ENCODE data around the gene CCDC188. TPM values are rescaled to one million over a fixed set of nuclear protein-coding genes. Genes with fewer than 3 reads are reported as not detected.

The CCDC188 gene
- total and polyA plus RNA-seq, 2 of the 4 experiments (the other 2 are of a cell fraction): 0.10 TPM; not detected in 1

DNA sequence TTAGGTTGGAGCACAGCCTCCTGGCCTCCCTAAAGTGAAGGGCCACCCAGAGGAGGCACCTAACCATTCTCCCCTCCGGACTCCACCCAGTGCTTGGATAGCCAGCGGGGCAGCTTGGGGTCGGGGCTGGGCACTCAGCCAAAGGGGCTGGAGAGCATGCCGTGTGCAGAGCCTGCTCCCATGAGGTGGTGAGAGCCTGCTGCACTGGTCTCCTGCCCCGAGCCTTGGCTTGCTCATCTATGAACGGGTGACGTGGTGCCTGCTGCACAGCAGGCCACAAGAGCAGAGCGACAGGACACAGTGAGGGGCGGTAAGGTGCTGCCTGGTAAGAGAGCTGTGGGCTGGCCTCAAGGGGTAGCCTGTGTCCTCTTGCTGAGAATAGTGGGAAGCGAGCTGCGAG is 14.0 kb upstream of the CCDC188 start:
- H3K27ac ChIP-seq (ENCODE audit: insufficient read depth, low read length): no peak overlapping the region
- no peak overlapping the region for H2AFZ ChIP-seq (replicated peaks; ENCODE audit: low read length, poor library complexity)
- in situ Hi-C loops (cut with MboI; ENCODE audit: low sequenced_read_pairs) (no loop called here), dilution Hi-C loops (cut with HindIII; ENCODE audit: low sequenced_read_pairs, unreplicated experiment) (no loop called here), intact Hi-C loops (cut with micrococcal nuclease) (no loop called here)
- H4K91ac ChIP-seq (ENCODE audit: insufficient read depth, low read depth, low read length): no peak overlapping the region
- CTCF ChIA-PET: no interaction called here
- H3K4me2 ChIP-seq (ENCODE audit: low read depth, low read length): no peak overlapping the region
- POLR2A ChIA-PET (ENCODE audit: unreplicated experiment): no interaction called here
- H3K56ac ChIP-seq (ENCODE audit: extremely low read depth, insufficient read depth, low read length): no peak overlapping the region
- ATAC-seq (ENCODE audit: low read depth) (no peak), DNase-seq (no peak)
- no peaks in the 10 kb centered on the region for H3K36me3 ChIP-seq (ENCODE audit: control insufficient read depth, insufficient read depth, low read length)
- H3K4me3 ChIP-seq (ENCODE audit: insufficient read depth, low read depth, low read length): no peak overlapping the region
- H2BK5ac ChIP-seq (ENCODE audit: low read depth, low read length, poor library complexity, severe bottlenecking): no peak overlapping the region
- no peak overlapping the region for H4K8ac ChIP-seq (ENCODE audit: low read depth in 2 of 2, low read length in 2 of 2)
- no peaks in the 10 kb centered on the region for H3K79me1 ChIP-seq (ENCODE audit: low read depth in 1 of 2, low read length in 2 of 2)
- no peaks in the 10 kb centered on the region for H3K9me1 ChIP-seq (ENCODE audit: insufficient read depth, low read length)
- WGBS, 2 experiments (ENCODE audit: extremely low coverage in 2 of 2, insufficient read length in 1 of 2): 35% methylated on average over 4 of the region's 11 CpGs; no CpG with 5 or more reads in 1 of the 2 experiments
- H4K20me1 ChIP-seq (ENCODE audit: insufficient read depth, low read length): no peaks in the 10 kb centered on the region
- TF ChIP-seq CHD1 (IDR thresholded peaks at IDR 0.05; ENCODE audit: low read depth, low read length) (no peak), MAFK (IDR thresholded peaks at IDR 0.05; ENCODE audit: low read depth, low read length) (no peak), MAZ (IDR thresholded peaks at IDR 0.05; ENCODE audit: borderline replicate concordance, low read depth, low read length) (no peak), RAD21 (IDR thresholded peaks at IDR 0.05; ENCODE audit: low read length) (no peak), RFX5 (IDR thresholded peaks at IDR 0.05; ENCODE audit: low read depth, low read length) (no peak), RCOR1 (IDR thresholded peaks at IDR 0.05; ENCODE audit: insufficient replicate concordance, low read length) (no peak), SMC3 (IDR thresholded peaks at IDR 0.05; ENCODE audit: low read depth, low read length) (no peak), NFE2L2 (IDR thresholded peaks at IDR 0.05; ENCODE audit: low read depth, low read length) (no peak)
- TF ChIP-seq, protein P1, sequence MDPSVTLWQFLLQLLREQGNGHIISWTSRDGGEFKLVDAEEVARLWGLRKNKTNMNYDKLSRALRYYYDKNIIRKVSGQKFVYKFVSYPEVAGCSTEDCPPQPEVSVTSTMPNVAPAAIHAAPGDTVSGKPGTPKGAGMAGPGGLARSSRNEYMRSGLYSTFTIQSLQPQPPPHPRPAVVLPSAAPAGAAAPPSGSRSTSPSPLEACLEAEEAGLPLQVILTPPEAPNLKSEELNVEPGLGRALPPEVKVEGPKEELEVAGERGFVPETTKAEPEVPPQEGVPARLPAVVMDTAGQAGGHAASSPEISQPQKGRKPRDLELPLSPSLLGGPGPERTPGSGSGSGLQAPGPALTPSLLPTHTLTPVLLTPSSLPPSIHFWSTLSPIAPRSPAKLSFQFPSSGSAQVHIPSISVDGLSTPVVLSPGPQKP (IDR thresholded peaks at IDR 0.05; ENCODE audit: borderline replicate concordance, low read depth, low read length): no peak
- TF ChIP-seq, protein P2, sequence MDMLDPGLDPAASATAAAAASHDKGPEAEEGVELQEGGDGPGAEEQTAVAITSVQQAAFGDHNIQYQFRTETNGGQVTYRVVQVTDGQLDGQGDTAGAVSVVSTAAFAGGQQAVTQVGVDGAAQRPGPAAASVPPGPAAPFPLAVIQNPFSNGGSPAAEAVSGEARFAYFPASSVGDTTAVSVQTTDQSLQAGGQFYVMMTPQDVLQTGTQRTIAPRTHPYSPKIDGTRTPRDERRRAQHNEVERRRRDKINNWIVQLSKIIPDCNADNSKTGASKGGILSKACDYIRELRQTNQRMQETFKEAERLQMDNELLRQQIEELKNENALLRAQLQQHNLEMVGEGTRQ (IDR thresholded peaks at IDR 0.05; ENCODE audit: low read depth, low read length): no peak
- no peaks in the 10 kb centered on the region for H3K4me1 ChIP-seq (ENCODE audit: control insufficient read depth, insufficient read depth, low read length)
- no peak overlapping the region for H3K23ac ChIP-seq (ENCODE audit: low read depth, low read length)
- no peaks in the 10 kb centered on the region for H3K9me3 ChIP-seq (ENCODE audit: control insufficient read depth, insufficient read depth, low read length)
- H2AK9ac ChIP-seq (replicated peaks; ENCODE audit: low read depth, low read length, poor library complexity): no peak overlapping the region
- no peak overlapping the region for H2BK15ac ChIP-seq (ENCODE audit: low read depth, low read length)
- H3K14ac ChIP-seq (replicated peaks; ENCODE audit: low read depth, low read length): no peak overlapping the region
- no peak overlapping the region for H3K18ac ChIP-seq (ENCODE audit: low read depth, low read length)
- no peak overlapping the region for H3K4ac ChIP-seq (ENCODE audit: low read depth, low read length)
- peaks cover 15% of the 10 kb centered on the region for H3K27me3 ChIP-seq (ENCODE audit: control insufficient read depth, insufficient read depth, low read length)
- BruUV-seq (replicated peaks): no TSS peak
- H2AK5ac ChIP-seq (ENCODE audit: low read depth, low read length): no peak overlapping the region
- H4K5ac ChIP-seq (ENCODE audit: low read depth, low read length): no peak overlapping the region
- no peak overlapping the region for H3K9ac ChIP-seq (ENCODE audit: low read depth, low read length)
- no peak overlapping the region for H2BK20ac ChIP-seq (ENCODE audit: low read depth, low read length)
- H2BK120ac ChIP-seq (ENCODE audit: low read depth, low read length): no peak overlapping the region
